BE2C (cell line): ENCODE data around the gene BBS1.

Experiments
- DNase-seq: peaks from one replicate; pipeline ENCODE4 v3.0.0-alpha.2; 2020
- H3K27me3 ChIP-seq: fragments of 250-450 bp; sonication (Bioruptor Pico); 2 replicates; pipeline ENCODE4 v1.5.1; 2020; ENCODE audit warnings: mild to moderate bottlenecking
- H3K36me3 ChIP-seq: fragments of 250-450 bp; sonication (Bioruptor Pico); 2 replicates; pipeline ENCODE4 v1.5.1; 2020; ENCODE audit warnings: mild to moderate bottlenecking
- H3K4me1 ChIP-seq: fragments of 250-450 bp; sonication (Bioruptor Pico); 2 replicates; pipeline ENCODE4 v1.5.1; 2020
- H3K4me3 ChIP-seq: 2 replicates; pipeline ENCODE4 v1.5.1; 2011; ENCODE audit warnings: low read depth, low read length
- H3K9me3 ChIP-seq: fragments of 250-450 bp; sonication (Bioruptor Pico); 2 replicates; pipeline ENCODE4 v1.5.1; 2020
- TF ChIP-seq, protein P1 (sequence below): IDR thresholded peaks from 2 replicates; pipeline ENCODE4 v1.5.1; 2012; ENCODE audit warnings: mild to moderate bottlenecking, low read depth, low read length

The BBS1 gene

GRCh38 chr11:66466225-66467033 lies 44.0 kb upstream of the BBS1 start, which contains the start of gene PELI3:
TSS of gene PELI3 (plus strand) at chr11:66466905. CDS start at chr11:66468129, 1,224 bp downstream.
- Histone ChIP-seq H3K9me3 (no peaks in the 10 kb centered on the region; the same call in 1 of the 2 replicates), H3K27me3 (no peaks in the 10 kb centered on the region), H3K4me1 (no peaks in the 10 kb centered on the region; the same call in 1 of the 2 replicates), H3K36me3 (no peaks in the 10 kb centered on the region), H3K4me3 (peak within 1 kb of the TSS; percentile 67)
- TF ChIP-seq, protein P1, sequence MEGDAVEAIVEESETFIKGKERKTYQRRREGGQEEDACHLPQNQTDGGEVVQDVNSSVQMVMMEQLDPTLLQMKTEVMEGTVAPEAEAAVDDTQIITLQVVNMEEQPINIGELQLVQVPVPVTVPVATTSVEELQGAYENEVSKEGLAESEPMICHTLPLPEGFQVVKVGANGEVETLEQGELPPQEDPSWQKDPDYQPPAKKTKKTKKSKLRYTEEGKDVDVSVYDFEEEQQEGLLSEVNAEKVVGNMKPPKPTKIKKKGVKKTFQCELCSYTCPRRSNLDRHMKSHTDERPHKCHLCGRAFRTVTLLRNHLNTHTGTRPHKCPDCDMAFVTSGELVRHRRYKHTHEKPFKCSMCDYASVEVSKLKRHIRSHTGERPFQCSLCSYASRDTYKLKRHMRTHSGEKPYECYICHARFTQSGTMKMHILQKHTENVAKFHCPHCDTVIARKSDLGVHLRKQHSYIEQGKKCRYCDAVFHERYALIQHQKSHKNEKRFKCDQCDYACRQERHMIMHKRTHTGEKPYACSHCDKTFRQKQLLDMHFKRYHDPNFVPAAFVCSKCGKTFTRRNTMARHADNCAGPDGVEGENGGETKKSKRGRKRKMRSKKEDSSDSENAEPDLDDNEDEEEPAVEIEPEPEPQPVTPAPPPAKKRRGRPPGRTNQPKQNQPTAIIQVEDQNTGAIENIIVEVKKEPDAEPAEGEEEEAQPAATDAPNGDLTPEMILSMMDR = no peak
- DNase-seq = peak; percentile 96

- TF ChIP-seq, protein P1 = no peak
- no peaks in the 10 kb centered on the region for H3K9me3 ChIP-seq
- no peaks in the 10 kb centered on the region; the same call in 1 of the 2 replicates for H3K4me1 ChIP-seq
- H3K4me3 ChIP-seq = peak overlapping the region; percentile 67
- DNase-seq = no peak
- no peaks in the 10 kb centered on the region for H3K27me3 ChIP-seq
- no peaks in the 10 kb centered on the region for H3K36me3 ChIP-seq
Observed at GRCh38 chr11:66467034-66467659, 43.3 kb upstream of the BBS1 start.

- no peaks in the 10 kb centered on the region; the same call in 1 of the 2 replicates for H3K4me1 ChIP-seq
- peak overlapping the region; percentile 67 for H3K4me3 ChIP-seq
- no peaks in the 10 kb centered on the region for H3K27me3 ChIP-seq
- TF ChIP-seq, protein P1 = no peak
- no peaks in the 10 kb centered on the region; the same call in 1 of the 2 replicates for H3K36me3 ChIP-seq
- DNase-seq = no peak
- H3K9me3 ChIP-seq = no peaks in the 10 kb centered on the region
Observed at GRCh38 chr11:66467756-66468155, 42.7 kb upstream of the BBS1 start.

DNA sequence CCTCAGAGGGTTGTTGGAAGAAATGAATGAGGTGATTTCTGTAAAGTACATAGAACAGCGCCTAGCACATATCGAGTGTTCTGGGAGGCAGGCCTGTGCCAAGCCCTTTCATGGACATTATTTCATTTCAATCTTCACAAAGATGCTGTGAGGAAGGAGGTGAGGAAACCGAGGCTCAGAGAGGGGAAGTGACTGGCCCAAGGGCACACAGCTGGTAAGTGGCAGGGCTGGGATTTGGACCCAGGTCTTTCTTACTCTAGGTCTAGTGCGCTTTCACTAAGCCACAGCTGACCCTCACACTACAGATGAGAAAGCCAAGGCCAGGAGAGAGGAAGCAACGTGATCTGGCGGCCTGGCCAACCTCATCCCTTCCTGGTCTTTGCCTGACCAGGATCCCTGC lies 41.7 kb upstream of the BBS1 start:
- TF ChIP-seq, protein P1 = no peak
- H3K36me3 ChIP-seq = no peaks in the 10 kb centered on the region; the same call in 1 of the 2 replicates
- H3K4me3 ChIP-seq = no peak overlapping the region
- DNase-seq = no peak
- H3K9me3 ChIP-seq = no peaks in the 10 kb centered on the region
- no peaks in the 10 kb centered on the region; the same call in 1 of the 2 replicates for H3K4me1 ChIP-seq
- H3K27me3 ChIP-seq = no peaks in the 10 kb centered on the region

DNA sequence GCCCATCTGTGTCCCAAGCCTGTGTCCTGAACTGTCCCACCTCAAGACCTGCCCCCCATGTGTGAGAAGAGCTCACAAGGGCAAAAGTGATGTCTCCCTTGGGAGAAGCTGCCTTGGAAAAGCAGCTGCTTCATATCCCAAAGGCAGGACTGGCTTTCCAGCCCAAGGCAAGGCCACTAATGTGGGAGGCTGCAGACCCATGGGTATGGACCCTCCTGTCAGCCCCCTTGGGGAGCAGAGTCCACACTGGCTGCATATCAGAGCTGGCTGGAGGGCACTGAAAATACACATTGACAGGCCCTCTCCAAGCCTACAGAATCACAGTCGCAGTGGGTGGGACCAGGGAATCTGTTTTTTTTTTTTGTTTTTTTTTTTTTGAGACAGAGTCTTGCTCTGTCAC lies 41.0 kb upstream of the BBS1 start:
- DNase-seq = no peak
- no peak overlapping the region for H3K4me3 ChIP-seq
- no peaks in the 10 kb centered on the region for H3K9me3 ChIP-seq
- H3K27me3 ChIP-seq = no peaks in the 10 kb centered on the region
- TF ChIP-seq, protein P1 = no peak
- H3K4me1 ChIP-seq = no peaks in the 10 kb centered on the region; the same call in 1 of the 2 replicates
- H3K36me3 ChIP-seq = no peaks in the 10 kb centered on the region; the same call in 1 of the 2 replicates
